ENCODE results near the gene TAAR8.

The TAAR8 gene

GRCh38 chr6:132590362-132590761, 37.9 kb downstream of the TAAR8 start:
- H3K9me2 ChIP-seq (ENCODE audit: low read depth, low read length) = no peaks in the 10 kb centered on the region
- no peaks in the 10 kb centered on the region for H3F3A ChIP-seq (ENCODE audit: insufficient read depth, low read length)
- no peak overlapping the region for H3K4me2 ChIP-seq (ENCODE audit: low read length)
- TF ChIP-seq CTCF (IDR thresholded peaks at IDR 0.05; ENCODE audit: low read length) (no peak), EZH2 (IDR thresholded peaks at IDR 0.05; ENCODE audit: borderline replicate concordance, low read length) (no peak)
- H3K27ac ChIP-seq (ENCODE audit: low read depth, low read length, poor library complexity, severe bottlenecking) = no peak overlapping the region
- H3K9ac ChIP-seq (ENCODE audit: low read length) = no peak overlapping the region
- H3K4me3 ChIP-seq (ENCODE audit: low read depth, low read length, poor library complexity, severe bottlenecking) = no peak overlapping the region
- no peaks in the 10 kb centered on the region for H3K4me1 ChIP-seq (ENCODE audit: insufficient read depth, low read length, severe bottlenecking)
- H2AFZ ChIP-seq (ENCODE audit: low read length) = no peak overlapping the region
- no peaks in the 10 kb centered on the region for H3K79me2 ChIP-seq (ENCODE audit: insufficient read depth, low read length)
- no peaks in the 10 kb centered on the region for H4K20me1 ChIP-seq (ENCODE audit: insufficient read depth, low read length)
- no peaks in the 10 kb centered on the region for H3K36me3 ChIP-seq (ENCODE audit: insufficient read depth, low read length)
- no peaks in the 10 kb centered on the region for H3K27me3 ChIP-seq (ENCODE audit: insufficient read depth, low read length)
- no peaks in the 10 kb centered on the region for H3K9me3 ChIP-seq (ENCODE audit: low read length)

DNA sequence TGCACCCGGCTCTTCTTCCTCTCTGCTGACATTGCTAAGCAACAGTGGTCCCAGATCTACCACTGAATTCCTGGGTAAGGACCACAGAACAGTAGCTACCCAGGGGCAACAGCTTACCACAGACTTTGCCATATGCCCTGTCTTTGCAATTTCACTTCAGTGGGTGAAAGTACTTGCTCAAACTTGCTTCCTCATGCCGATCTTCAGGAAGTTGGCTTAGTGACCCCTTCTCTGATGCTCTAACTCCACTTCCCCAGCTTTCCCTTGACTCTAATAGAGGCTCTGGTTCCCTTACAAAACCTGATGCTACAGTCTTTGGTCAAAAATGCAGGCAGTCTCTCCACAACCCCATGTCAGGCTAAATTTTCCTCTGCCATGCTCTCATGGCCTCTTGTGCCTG, 40.4 kb downstream of the TAAR8 start:
- Histone ChIP-seq H4K20me1 (ENCODE audit: insufficient read depth, low read length) (no peaks in the 10 kb centered on the region), H3K9ac (ENCODE audit: low read length) (no peak overlapping the region), H3K27me3 (ENCODE audit: insufficient read depth, low read length) (no peaks in the 10 kb centered on the region), H3K36me3 (ENCODE audit: insufficient read depth, low read length) (no peaks in the 10 kb centered on the region), H3K9me2 (ENCODE audit: low read depth, low read length) (no peaks in the 10 kb centered on the region), H3K4me2 (ENCODE audit: low read length) (no peak overlapping the region), H3K4me1 (ENCODE audit: insufficient read depth, low read length, severe bottlenecking) (no peaks in the 10 kb centered on the region), H3K79me2 (ENCODE audit: insufficient read depth, low read length) (no peaks in the 10 kb centered on the region), H2AFZ (ENCODE audit: low read length) (no peak overlapping the region), H3F3A (ENCODE audit: insufficient read depth, low read length) (no peaks in the 10 kb centered on the region), H3K9me3 (ENCODE audit: low read length) (no peaks in the 10 kb centered on the region), H3K27ac (ENCODE audit: low read depth, low read length, poor library complexity, severe bottlenecking) (no peak overlapping the region), H3K4me3 (ENCODE audit: low read depth, low read length, poor library complexity, severe bottlenecking) (no peak overlapping the region)
- TF ChIP-seq CTCF (IDR thresholded peaks at IDR 0.05; ENCODE audit: low read length) (no peak), EZH2 (IDR thresholded peaks at IDR 0.05; ENCODE audit: borderline replicate concordance, low read length) (no peak)

DNA sequence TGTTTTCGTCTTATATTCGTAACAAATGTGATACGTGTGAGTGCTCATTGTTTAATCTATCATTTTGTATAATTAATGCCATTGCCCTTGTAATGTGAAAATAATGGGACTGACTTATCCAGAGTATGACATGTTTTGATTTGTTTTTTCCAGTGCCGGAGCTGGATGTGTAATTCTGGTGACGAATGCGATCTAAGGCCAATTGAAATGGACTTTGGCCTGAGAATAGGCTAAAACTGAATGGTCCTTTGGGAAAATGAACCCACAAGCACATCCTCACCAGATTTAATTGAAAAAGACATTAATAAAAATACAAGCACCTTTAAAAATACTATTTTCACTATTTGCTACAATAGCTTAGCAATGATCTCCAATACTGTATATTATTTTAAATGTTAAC, 43.7 kb downstream of the TAAR8 start:
- no peak overlapping the region for H3K4me3 ChIP-seq (ENCODE audit: low read depth, low read length, poor library complexity, severe bottlenecking)
- TF ChIP-seq EZH2 (IDR thresholded peaks at IDR 0.05; ENCODE audit: borderline replicate concordance, low read length) (no peak), CTCF (IDR thresholded peaks at IDR 0.05; ENCODE audit: low read length) (no peak)
- H3F3A ChIP-seq (ENCODE audit: insufficient read depth, low read length) = no peaks in the 10 kb centered on the region
- H3K9me2 ChIP-seq (ENCODE audit: low read depth, low read length) = no peaks in the 10 kb centered on the region
- H3K9me3 ChIP-seq (ENCODE audit: low read length) = no peaks in the 10 kb centered on the region
- H3K36me3 ChIP-seq (ENCODE audit: insufficient read depth, low read length) = no peaks in the 10 kb centered on the region
- H3K27ac ChIP-seq (ENCODE audit: low read depth, low read length, poor library complexity, severe bottlenecking) = no peak overlapping the region
- H3K27me3 ChIP-seq (ENCODE audit: insufficient read depth, low read length) = no peaks in the 10 kb centered on the region
- no peaks in the 10 kb centered on the region for H3K4me1 ChIP-seq (ENCODE audit: insufficient read depth, low read length, severe bottlenecking)
- H2AFZ ChIP-seq (ENCODE audit: low read length) = no peak overlapping the region
- H3K79me2 ChIP-seq (ENCODE audit: insufficient read depth, low read length) = no peaks in the 10 kb centered on the region
- H3K9ac ChIP-seq (ENCODE audit: low read length) = no peak overlapping the region
- H3K4me2 ChIP-seq (ENCODE audit: low read length) = no peak overlapping the region
- H4K20me1 ChIP-seq (ENCODE audit: insufficient read depth, low read length) = no peaks in the 10 kb centered on the region
